Activated gamma-delta T cell treated with anti-CD3 and anti-CD28 coated beads, Interleukin-2, amount 50 U/mL, for 16 hours (primary cell): ENCODE measurements around the gene PI4KA.
"Not testable (repeated sequence)": the region's sequence is repeated elsewhere in the genome, so short reads cannot be mapped to it uniquely, and the experiment has no call there.

Source experiments
- DNase-seq: peaks from one replicate; pipeline ENCODE4 v3.0.0-alpha.2; 2020; ENCODE audit warnings: low read depth

Gene PI4KA

DNA sequence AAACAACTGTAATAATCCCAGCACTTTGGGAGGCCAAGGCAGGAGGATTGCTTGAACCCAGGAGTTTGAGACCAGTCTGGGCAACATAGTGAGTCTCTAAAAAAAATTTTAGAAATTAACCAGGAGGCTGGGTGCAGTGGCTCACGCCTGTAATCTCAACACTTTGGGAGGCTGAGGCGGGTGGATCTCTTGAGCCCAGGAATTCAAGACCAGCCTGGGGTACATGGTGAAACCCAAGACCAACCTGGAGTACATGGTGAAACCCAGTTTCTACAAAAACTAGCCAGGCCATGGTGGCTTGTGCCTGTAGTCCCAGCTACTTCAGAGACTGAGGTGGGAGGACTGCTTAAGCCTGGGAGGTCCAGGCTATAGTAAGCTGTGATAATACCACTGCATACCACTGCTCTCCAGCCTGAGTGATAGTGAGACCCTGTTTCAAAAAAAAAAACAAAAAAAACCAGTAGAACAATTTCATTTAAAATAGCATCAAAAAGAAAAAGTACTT, 11.2 kb downstream of the PI4KA start:
- DNase-seq = no peak

GRCh38 chr22:20844055-20845037, 14.3 kb downstream of the PI4KA start:
- DNase-seq = no peak

GRCh38 chr22:20843501-20843900, 15.1 kb downstream of the PI4KA start:
- no peak for DNase-seq

GRCh38 chr22:20840646-20841371, 17.8 kb downstream of the PI4KA start:
- DNase-seq = no peak

GRCh38 chr22:20839837-20840645, 18.6 kb downstream of the PI4KA start:
- no peak for DNase-seq

- not testable (repeated sequence) for DNase-seq
These were observed 19.3 kb downstream of the PI4KA start for GRCh38 chr22:20839354-20839753.

GRCh38 chr22:20836987-20837823, 21.4 kb downstream of the PI4KA start:
- DNase-seq = no peak

GRCh38 chr22:20834725-20835124, 23.9 kb downstream of the PI4KA start:
- DNase-seq = no peak

GRCh38 chr22:20834206-20834605, 24.4 kb downstream of the PI4KA start:
- DNase-seq = no peak

- DNase-seq = no peak
These were observed 25.4 kb downstream of the PI4KA start for GRCh38 chr22:20833225-20833665.

- DNase-seq = no peak
These were observed 29.0 kb downstream of the PI4KA start for GRCh38 chr22:20829491-20830134.

GRCh38 chr22:20826373-20827152, 32.0 kb downstream of the PI4KA start:
- DNase-seq = not testable (repeated sequence)

DNA sequence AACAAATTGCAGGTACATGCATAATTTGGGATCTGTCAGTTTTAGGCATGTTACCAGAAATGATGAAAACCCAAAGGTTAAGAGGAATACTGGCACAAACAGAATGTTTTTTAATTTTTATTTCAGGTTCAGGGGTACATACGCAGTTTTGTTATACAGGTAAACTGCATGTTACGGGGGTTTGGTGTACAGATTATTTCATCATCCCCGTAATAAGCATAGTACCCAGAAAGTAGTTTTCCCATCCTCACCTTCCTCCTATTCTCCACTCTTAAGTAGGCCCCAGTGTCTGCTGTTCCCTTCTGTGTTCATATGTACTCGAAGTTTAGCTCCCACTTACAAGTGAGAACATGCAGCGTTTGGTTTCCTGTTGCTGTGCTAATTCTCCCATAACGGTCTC, 33.0 kb downstream of the PI4KA start:
- no peak for DNase-seq

DNA sequence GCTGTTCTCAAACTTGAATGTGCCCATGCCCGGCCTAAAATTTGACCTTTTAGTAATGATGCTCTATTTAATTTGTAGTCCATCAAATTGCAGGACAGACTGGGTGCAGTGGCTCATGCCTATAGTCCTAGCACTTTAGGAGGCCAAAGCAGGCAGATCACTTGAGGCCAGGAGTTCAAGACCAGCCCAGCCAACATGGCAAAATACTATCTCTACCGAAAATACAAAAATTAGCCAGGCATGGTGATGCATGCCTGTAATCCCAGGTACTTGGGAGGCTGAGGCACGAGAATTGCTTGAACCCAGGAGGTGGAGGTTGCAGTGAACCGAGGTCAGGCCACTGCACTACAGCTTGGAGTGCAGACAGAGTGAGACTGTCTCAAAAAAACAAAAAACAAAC, 33.4 kb downstream of the PI4KA start:
- DNase-seq = not testable (repeated sequence)

DNA sequence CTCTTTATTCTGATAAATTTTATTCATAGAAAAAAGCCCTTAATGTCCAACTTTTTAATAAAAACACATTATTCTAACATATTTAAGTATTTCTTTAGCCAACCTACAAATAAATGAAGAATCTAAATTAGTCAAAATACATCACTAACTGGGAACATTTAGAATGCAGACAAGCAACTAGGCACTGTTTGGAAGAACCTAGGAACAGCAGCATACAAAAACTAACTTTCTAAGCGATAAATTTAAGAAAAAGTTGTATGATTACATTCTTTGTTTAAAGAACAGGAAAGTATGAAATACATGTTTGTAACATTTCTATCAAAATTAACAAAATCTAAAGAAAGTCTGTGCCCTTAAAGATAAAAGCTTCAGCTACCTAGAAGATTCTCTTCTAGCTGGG, 35.3 kb downstream of the PI4KA start:
- no peak for DNase-seq

- DNase-seq = no peak
These were observed 36.4 kb downstream of the PI4KA start for GRCh38 chr22:20822240-20822639.

DNA sequence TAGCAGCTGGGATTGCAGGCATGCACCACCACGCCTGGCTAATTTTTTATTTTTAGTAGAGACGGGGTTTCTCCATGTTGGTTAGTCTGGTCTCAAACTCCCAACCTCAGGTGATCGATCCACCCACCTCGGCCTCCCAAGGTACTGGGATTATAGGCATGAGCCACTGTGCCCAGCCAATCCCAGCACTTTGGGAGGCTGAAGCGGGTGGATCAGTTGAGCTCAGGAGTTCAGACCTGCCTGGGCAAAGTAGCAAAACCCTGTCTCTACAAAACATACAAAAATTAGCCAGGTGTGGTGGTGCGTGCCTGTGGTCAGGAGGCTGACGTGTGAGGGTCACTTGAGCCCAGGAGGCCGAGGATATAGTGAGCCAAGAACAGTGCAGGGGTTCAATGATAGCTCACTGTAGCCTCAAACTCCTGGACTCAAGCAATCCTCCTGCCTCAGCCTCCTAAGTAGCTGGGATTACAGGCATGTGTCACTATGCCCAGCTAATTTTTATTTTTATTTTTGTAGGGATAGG, 36.8 kb downstream of the PI4KA start:
- DNase-seq = not testable (repeated sequence)

- no peak for DNase-seq
These were observed 39.1 kb downstream of the PI4KA start for GRCh38 chr22:20819471-20819870.

DNA sequence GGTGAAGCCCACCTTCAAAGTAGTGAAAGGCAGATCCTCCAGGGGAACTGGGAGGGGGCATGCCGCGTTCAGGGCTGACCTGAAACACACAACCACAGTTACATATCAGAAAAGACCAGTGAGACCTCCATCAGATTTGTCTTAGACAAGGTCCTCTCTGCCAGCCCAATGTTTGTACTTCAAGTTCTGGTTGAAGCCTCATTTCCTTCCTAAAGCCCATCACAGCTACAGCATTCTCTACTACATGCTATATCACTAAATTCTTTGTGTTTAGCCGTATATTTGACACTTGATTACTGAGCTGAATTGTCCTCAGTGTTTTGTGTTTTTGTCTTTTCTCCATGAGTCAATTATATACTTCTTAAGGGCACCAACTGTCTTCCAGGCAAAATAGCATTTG, 40.1 kb downstream of the PI4KA start:
- no peak for DNase-seq
